Activated T-helper 1 cell treated with anti-CD3 and anti-CD28 coated beads, Interleukin-12 subunit alpha, Interleukin-12 subunit beta, Interleukin-2, Interleukin-4 antibody, amounts not matched to agents 30 ng/mL and 10 ng/mL and 1 ng/mL, durations not matched to agents 14 hours and 24 hours and 36 hours (primary cell): ENCODE measurements around the gene HMX2. TPM values are rescaled to one million over a fixed set of nuclear protein-coding genes. Genes with fewer than 3 reads are reported as not detected.

ENCODE experiments used
- DNase-seq: peaks from one replicate; pipeline ENCODE4 v3.0.0; 2021; ENCODE audit warnings: low spot score
- H3K27ac Mint-ChIP-seq: one replicate; pipeline ENCODE4 v1.8.0; 2021; ENCODE audit warnings: mild to moderate bottlenecking, mixed read lengths
- H3K27me3 Mint-ChIP-seq: one replicate; pipeline ENCODE4 v1.8.0; 2022; ENCODE audit warnings: mild to moderate bottlenecking, moderate library complexity, mixed read lengths; ENCODE audit not compliant: insufficient read depth
- H3K36me3 Mint-ChIP-seq: one replicate; pipeline ENCODE4 v1.8.0; 2021; ENCODE audit warnings: low read depth, mixed read lengths
- H3K4me1 Mint-ChIP-seq: one replicate; pipeline ENCODE4 v1.8.0; 2021; ENCODE audit warnings: low read depth, mixed read lengths
- H3K4me3 Mint-ChIP-seq: one replicate; pipeline ENCODE4 v1.8.0; 2021; ENCODE audit warnings: mild to moderate bottlenecking, moderate library complexity, mixed read lengths
- H3K9me3 Mint-ChIP-seq: one replicate; pipeline ENCODE4 v1.8.0; 2021; ENCODE audit warnings: mixed read lengths
- intact Hi-C: fragments of 100-400 bp; cut with micrococcal nuclease; formaldehyde crosslinking; loops from one replicate; pipeline ENCODE4 v1.15.1; 2024
- total RNA-seq: library from RNA; stranded (reverse); gene quantifications from 2 replicates; pipeline ENCODE4 v1.2.3, GENCODE V29; 2022

The HMX2 gene
- total RNA-seq, 1 donor from 2014 or later, result not detected

DNA sequence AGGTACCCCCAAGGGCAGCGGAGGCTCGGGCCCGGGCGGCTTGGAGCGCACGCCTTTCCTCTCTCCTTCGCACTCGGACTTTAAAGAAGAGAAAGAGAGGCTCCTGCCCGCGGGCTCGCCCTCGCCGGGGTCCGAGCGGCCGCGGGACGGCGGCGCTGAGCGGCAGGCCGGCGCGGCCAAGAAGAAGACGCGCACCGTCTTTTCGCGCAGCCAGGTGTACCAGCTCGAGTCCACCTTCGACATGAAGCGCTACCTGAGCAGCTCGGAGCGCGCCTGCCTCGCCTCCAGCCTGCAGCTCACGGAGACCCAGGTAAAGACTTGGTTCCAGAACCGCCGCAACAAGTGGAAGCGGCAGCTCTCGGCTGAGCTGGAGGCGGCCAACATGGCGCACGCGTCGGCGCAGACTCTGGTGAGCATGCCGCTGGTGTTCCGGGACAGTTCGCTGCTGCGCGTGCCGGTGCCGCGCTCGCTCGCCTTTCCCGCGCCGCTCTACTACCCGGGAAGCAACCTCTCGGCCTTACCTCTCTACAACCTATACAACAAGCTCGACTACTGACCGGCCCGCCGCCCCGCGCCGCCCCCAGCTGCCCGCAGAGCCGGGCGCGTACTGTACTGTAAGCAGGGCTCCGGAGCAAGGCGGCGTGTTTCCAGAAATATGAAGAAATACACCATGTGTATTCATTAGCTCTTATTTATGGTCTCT, 1.8 kb downstream of the HMX2 start:
- H3K27ac Mint-ChIP-seq, result peak overlapping the region; percentile 56
- H3K4me1 Mint-ChIP-seq, result peaks cover 44% of the 10 kb centered on the region
- no peak for DNase-seq
- peaks cover 5% of the 10 kb centered on the region for H3K36me3 Mint-ChIP-seq
- peaks cover 42% of the 10 kb centered on the region for H3K27me3 Mint-ChIP-seq
- intact Hi-C loops, result loop anchor here (5.0 to 10.0 kb wide), 4 partner anchors 1075 to 1575 kb away; partner anchors contain the start of genes ATE1 and LHPP
- no peaks in the 10 kb centered on the region for H3K9me3 Mint-ChIP-seq
- peak overlapping the region; percentile 71 for H3K4me3 Mint-ChIP-seq

DNA sequence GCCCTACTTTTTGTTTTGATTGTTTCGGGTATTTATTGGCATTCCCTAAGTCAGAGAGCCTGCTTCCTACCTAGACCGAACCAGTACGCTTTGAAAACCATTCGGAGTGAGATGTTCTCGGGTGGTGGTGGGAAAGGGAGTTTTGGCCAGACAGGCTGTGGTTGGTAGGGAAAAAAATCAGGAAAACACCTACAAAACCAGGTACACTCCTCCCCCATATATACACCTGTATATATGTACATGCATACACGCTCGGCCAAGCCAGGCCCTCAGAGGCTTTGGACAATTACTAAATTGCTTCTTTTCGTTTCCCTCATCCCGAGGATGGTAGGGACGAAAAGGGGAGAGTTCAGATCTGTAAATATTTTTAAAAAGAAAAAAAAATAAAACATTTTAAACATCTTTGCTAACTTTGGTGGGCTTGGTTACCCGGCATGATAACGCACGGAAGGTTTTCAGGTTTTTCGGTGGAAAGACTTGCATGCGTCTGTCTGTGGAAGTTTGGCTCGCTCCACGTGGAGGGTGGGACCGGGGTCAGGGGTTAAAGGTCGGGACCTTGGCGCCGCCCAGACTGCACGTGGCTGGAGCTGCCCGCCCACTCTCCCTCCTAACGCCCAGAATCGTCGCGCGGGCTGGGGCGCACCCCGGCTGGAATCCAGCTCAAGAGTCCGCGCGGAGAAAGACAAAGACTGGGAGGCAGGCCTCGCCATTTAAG, 2.5 kb downstream of the HMX2 start:
- peaks cover 35% of the 10 kb centered on the region for H3K27me3 Mint-ChIP-seq
- peak overlapping the region; percentile 71 for H3K4me3 Mint-ChIP-seq
- H3K4me1 Mint-ChIP-seq, result peaks cover 37% of the 10 kb centered on the region
- intact Hi-C loops, result loop anchor here (5.0 to 10.0 kb wide), 4 partner anchors 1074 to 1574 kb away; partner anchors contain the start of genes ATE1 and LHPP
- no peak for DNase-seq
- peak overlapping the region; percentile 56 for H3K27ac Mint-ChIP-seq
- peaks cover 11% of the 10 kb centered on the region for H3K36me3 Mint-ChIP-seq
- H3K9me3 Mint-ChIP-seq, result no peaks in the 10 kb centered on the region

GRCh38 chr10:123150986-123151736, 3.2 kb downstream of the HMX2 start:
- no peak for DNase-seq
- peaks cover 31% of the 10 kb centered on the region for H3K27me3 Mint-ChIP-seq
- peaks cover 36% of the 10 kb centered on the region for H3K4me1 Mint-ChIP-seq
- intact Hi-C loops, result loop anchor here (1.0 to 10.0 kb wide), 5 partner anchors 13 to 1574 kb away; partner anchors contain the start of genes ATE1 and LHPP
- no peak overlapping the region for H3K27ac Mint-ChIP-seq
- H3K36me3 Mint-ChIP-seq, result peaks cover 14% of the 10 kb centered on the region
- H3K9me3 Mint-ChIP-seq, result no peaks in the 10 kb centered on the region
- H3K4me3 Mint-ChIP-seq, result peak overlapping the region; percentile 60

DNA sequence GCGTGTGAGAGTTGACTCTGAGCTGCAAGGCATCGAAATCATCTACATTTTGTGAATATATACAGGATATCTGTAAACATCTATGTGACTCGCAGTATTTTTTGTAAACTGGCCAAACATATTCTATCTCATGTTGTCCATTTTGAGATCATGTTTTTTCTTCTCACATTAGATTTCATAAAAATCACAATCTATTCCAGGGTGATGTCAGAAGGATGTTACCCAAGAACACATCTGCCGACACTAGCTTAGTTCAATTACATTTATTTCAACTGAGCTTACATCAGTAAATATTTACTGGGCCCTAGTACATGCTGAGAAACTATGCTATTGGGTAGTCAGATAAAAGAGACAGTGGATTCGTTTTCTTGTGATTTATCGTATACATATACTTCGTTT, 3.8 kb downstream of the HMX2 start:
- Mint-ChIP-seq H3K36me3 (peaks cover 19% of the 10 kb centered on the region), H3K9me3 (no peaks in the 10 kb centered on the region), H3K27me3 (peaks cover 27% of the 10 kb centered on the region), H3K4me1 (peaks cover 42% of the 10 kb centered on the region), H3K27ac (no peak overlapping the region), H3K4me3 (peak overlapping the region; percentile 60)
- intact Hi-C loops, result loop anchor here (1.0 to 10.0 kb wide), 5 partner anchors 13 to 1573 kb away; partner anchors contain the start of genes ATE1 and LHPP
- no peak for DNase-seq

GRCh38 chr10:123153486-123154091, 5.7 kb downstream of the HMX2 start:
- Mint-ChIP-seq H3K36me3 (peaks cover 37% of the 10 kb centered on the region), H3K4me1 (peaks cover 60% of the 10 kb centered on the region), H3K27me3 (peaks cover 21% of the 10 kb centered on the region), H3K4me3 (peak overlapping the region; percentile 100), H3K9me3 (no peaks in the 10 kb centered on the region), H3K27ac (peak overlapping the region; percentile 100)
- DNase-seq, result no peak
- intact Hi-C loops, result loop anchor here (1.0 to 10.0 kb wide), 9 partner anchors 135 to 1571 kb away; partner anchors contain the start of genes ATE1, C10orf88, FAM24B and IKZF5

DNA sequence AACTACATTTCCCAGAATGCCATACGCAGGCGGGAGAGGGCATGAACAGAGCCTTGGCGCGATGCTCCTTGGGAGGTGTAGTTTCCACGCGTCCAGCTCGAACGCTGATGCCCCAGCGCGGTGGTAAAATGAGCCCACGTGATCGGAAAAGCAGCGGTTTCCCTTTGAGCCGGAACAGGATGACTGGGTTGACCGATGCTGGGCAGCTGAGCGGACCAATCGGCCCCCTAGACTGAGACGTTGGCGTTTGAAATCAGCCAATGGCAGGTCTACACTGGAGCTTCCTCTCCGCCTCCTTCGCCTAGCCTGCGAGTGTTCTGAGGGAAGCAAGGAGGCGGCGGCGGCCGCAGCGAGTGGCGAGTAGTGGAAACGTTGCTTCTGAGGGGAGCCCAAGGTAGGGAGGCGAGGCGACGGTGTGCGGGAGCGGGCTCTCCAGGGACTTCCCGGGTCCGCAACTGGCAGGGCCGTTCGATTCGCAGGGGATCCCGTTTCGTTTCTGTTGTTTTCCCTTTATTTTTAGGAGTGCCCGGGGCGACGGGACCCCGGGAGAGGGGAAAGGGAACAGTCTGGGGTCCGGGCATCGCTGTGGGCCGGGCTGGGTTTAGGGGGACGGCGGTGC, 6.3 kb downstream of the HMX2 start, which contains the start of gene BUB3:
Gene BUB3, plus strand, starts transcription at position 311 of the 619 bp plus-strand sequence. CDS start 516 bp downstream, outside the sequence.
- Mint-ChIP-seq H3K4me3 (peak within 1 kb of the TSS; percentile 100), H3K4me1 (peaks cover 61% of the 10 kb centered on the region), H3K9me3 (no peaks in the 10 kb centered on the region), H3K27ac (peak within 1 kb of the TSS; percentile 100), H3K27me3 (peaks cover 15% of the 10 kb centered on the region), H3K36me3 (peaks cover 39% of the 10 kb centered on the region)
- intact Hi-C loops, result loop anchor here (1.0 to 10.0 kb wide), 9 partner anchors 135 to 1571 kb away; partner anchors contain the start of genes ATE1, C10orf88, FAM24B and IKZF5
- DNase-seq, result peak; percentile 94

DNA sequence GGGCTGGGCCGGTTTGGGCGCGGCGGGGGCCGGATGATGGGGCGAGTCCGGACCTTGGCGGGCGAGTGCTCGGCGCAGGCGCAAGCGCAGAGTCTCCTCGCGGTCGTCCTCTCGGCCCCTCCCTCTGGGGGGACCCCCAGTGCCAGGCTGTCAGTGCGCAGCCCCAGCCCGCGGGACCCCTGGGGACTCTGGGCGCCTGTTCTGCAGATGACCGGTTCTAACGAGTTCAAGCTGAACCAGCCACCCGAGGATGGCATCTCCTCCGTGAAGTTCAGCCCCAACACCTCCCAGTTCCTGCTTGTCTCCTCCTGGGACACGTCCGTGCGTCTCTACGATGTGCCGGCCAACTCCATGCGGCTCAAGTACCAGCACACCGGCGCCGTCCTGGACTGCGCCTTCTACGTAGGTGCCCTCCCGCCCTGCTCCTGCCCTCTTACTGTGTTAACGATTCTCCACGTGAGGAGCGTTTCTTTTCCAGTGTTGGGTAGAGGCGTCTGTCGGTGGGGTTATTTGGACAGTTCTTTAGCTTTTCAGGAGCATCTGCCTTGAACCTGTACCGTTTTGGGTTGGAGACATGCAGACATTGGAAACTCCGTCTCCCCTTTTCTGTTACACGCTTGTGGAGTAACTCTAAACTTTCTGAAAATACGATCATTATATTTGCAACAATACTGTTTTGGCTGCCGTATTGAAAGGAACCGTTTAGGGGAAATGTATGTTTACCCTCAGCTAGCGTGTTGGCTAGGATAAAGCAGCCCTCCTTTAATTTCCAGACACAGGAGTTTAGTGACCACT, 7.0 kb downstream of the HMX2 start:
- DNase-seq, result peak; percentile 58
- Mint-ChIP-seq H3K27ac (peak overlapping the region; percentile 100), H3K4me1 (peaks cover 67% of the 10 kb centered on the region), H3K4me3 (peak overlapping the region; percentile 100), H3K9me3 (no peaks in the 10 kb centered on the region), H3K36me3 (peaks cover 40% of the 10 kb centered on the region), H3K27me3 (peaks cover 12% of the 10 kb centered on the region)
- intact Hi-C loops, result loop anchor here (1.0 to 10.0 kb wide), 9 partner anchors 134 to 1570 kb away; partner anchors contain the start of genes ATE1, C10orf88, FAM24B and IKZF5

GRCh38 chr10:123156078-123156477, 8.1 kb downstream of the HMX2 start:
- intact Hi-C loops, result loop anchor here (10.0 kb wide), 3 partner anchors 1069 to 1569 kb away; partner anchors contain the start of gene ATE1
- peaks cover 68% of the 10 kb centered on the region for H3K4me1 Mint-ChIP-seq
- peak overlapping the region; percentile 64 for H3K27ac Mint-ChIP-seq
- peaks cover 6% of the 10 kb centered on the region for H3K27me3 Mint-ChIP-seq
- H3K4me3 Mint-ChIP-seq, result peak overlapping the region; percentile 100
- peaks cover 42% of the 10 kb centered on the region for H3K36me3 Mint-ChIP-seq
- no peak for DNase-seq
- H3K9me3 Mint-ChIP-seq, result no peaks in the 10 kb centered on the region

DNA sequence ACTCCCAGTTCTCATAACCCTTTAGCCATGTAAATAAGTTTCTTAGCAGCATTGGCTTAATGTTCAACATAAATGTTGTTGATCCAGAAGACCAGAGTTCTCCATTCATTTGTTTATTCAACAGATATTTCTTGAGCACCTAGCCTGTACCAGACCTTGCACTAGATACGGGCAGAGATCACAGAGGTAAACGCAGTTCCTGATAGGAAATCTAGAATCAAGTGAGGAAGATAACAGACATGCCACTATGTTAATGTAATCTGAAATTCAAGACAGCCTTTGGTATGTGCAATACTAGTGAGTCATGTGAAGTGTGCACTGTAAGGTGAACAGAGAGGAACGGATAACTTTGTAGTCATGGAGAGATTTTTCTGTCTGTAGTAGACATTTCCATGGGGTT, 9.3 kb downstream of the HMX2 start:
- Mint-ChIP-seq H3K9me3 (no peaks in the 10 kb centered on the region), H3K4me3 (peak overlapping the region; percentile 69), H3K27me3 (no peaks in the 10 kb centered on the region), H3K36me3 (peaks cover 50% of the 10 kb centered on the region), H3K27ac (peak overlapping the region; percentile 13), H3K4me1 (peaks cover 68% of the 10 kb centered on the region)
- no peak for DNase-seq
- intact Hi-C loops, result loop anchor here (10.0 kb wide), 3 partner anchors 1068 to 1568 kb away; partner anchors contain the start of gene ATE1

DNA sequence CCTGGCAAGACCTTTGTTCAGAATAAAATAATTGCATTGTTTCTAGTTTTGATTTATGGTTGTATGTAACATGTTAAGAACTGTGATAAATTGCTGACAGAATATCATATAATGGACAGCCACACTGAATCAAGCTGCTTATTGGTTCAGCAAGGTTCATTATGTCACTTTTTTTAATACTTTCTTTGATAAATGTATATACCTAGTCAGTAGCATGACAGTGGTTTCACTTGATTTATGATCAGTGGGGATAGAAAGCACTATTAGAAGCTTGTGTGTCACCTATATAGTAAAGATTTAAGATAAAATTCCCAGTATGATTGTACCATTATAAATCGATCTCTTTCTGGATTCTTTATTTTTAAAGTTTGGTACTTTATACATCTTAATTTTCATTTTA, 10.7 kb downstream of the HMX2 start:
- intact Hi-C loops, result loop anchor here (10.0 kb wide), 3 partner anchors 1066 to 1566 kb away; partner anchors contain the start of gene ATE1
- H3K27ac Mint-ChIP-seq, result no peak overlapping the region
- no peaks in the 10 kb centered on the region for H3K9me3 Mint-ChIP-seq
- peaks cover 69% of the 10 kb centered on the region for H3K4me1 Mint-ChIP-seq
- H3K36me3 Mint-ChIP-seq, result peaks cover 57% of the 10 kb centered on the region
- no peaks in the 10 kb centered on the region for H3K27me3 Mint-ChIP-seq
- no peak for DNase-seq
- peak overlapping the region; percentile 69 for H3K4me3 Mint-ChIP-seq
